PFSK-1 (cell line): Measurements from ENCODE around the gene MACROH2A1.

ENCODE experiments used
- POLR2AphosphoS5 ChIP-seq: IDR thresholded peaks from 2 replicates; pipeline ENCODE4 v1.6.1; 2012; ENCODE audit warnings: low read depth, mild to moderate bottlenecking, control low read depth, low read length, moderate library complexity
- SIN3A ChIP-seq: IDR thresholded peaks from 2 replicates; pipeline ENCODE4 v1.6.1; 2012; ENCODE audit warnings: mild to moderate bottlenecking, low read length, moderate library complexity, borderline replicate concordance; ENCODE audit not compliant: insufficient read depth
- TF ChIP-seq, protein P1 (sequence below), 2 experiments: IDR thresholded peaks; 2 replicates each; pipeline versions ENCODE4 v1.6.1 to v1.8.0; 2011 to 2012; ENCODE audit warnings: low read depth in 2 of 2, low read length in 2 of 2, control low read depth in 1 of 2, inconsistent platforms in 1 of 2, mild to moderate bottlenecking in 1 of 2, moderate library complexity in 1 of 2; ENCODE audit not compliant: insufficient read depth in 1 of 2

GRCh38 chr5:135367076-135367475 lies 32.0 kb downstream of the MACROH2A1 start:
- TF ChIP-seq SIN3A (no peak), POLR2AphosphoS5 (no peak)
- TF ChIP-seq, protein P1, sequence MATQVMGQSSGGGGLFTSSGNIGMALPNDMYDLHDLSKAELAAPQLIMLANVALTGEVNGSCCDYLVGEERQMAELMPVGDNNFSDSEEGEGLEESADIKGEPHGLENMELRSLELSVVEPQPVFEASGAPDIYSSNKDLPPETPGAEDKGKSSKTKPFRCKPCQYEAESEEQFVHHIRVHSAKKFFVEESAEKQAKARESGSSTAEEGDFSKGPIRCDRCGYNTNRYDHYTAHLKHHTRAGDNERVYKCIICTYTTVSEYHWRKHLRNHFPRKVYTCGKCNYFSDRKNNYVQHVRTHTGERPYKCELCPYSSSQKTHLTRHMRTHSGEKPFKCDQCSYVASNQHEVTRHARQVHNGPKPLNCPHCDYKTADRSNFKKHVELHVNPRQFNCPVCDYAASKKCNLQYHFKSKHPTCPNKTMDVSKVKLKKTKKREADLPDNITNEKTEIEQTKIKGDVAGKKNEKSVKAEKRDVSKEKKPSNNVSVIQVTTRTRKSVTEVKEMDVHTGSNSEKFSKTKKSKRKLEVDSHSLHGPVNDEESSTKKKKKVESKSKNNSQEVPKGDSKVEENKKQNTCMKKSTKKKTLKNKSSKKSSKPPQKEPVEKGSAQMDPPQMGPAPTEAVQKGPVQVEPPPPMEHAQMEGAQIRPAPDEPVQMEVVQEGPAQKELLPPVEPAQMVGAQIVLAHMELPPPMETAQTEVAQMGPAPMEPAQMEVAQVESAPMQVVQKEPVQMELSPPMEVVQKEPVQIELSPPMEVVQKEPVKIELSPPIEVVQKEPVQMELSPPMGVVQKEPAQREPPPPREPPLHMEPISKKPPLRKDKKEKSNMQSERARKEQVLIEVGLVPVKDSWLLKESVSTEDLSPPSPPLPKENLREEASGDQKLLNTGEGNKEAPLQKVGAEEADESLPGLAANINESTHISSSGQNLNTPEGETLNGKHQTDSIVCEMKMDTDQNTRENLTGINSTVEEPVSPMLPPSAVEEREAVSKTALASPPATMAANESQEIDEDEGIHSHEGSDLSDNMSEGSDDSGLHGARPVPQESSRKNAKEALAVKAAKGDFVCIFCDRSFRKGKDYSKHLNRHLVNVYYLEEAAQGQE (IDR thresholded peaks at IDR 0.05; ENCODE audit: insufficient read depth in 1 of 2, low read depth in 2 of 2, low read length in 2 of 2): no peak
